GM12878 (cell line): ENCODE results near the gene ERP27. TPM values are rescaled to one million over a fixed set of nuclear protein-coding genes. Genes with fewer than 3 reads are reported as not detected.

Experiments
- CHD4 ChIP-seq: fragments of 200-600 bp; sonication (generic); IDR thresholded peaks from 2 replicates; pipeline ENCODE4 v1.6.1; 2016; ENCODE audit warnings: mild to moderate bottlenecking
- HDAC2 ChIP-seq: fragments of 200-600 bp; sonication (generic); IDR thresholded peaks from 2 replicates; pipeline ENCODE4 v1.6.1; 2017
- HDGF ChIP-seq: fragments of 450-650 bp; IDR thresholded peaks from 2 replicates; pipeline ENCODE4 v1.6.1; 2016; ENCODE audit warnings: antibody characterized with exemption
- IRF3 ChIP-seq: fragments of 450-650 bp; IDR thresholded peaks from 2 replicates; pipeline ENCODE4 v1.6.1; 2014; ENCODE audit warnings: mild to moderate bottlenecking
- IRF5 ChIP-seq: fragments of 450-650 bp; IDR thresholded peaks from 2 replicates; pipeline ENCODE4 v1.6.1; 2017; ENCODE audit warnings: borderline replicate concordance
- MEF2A ChIP-seq: IDR thresholded peaks from 2 replicates; pipeline ENCODE4 v1.6.1; 2011; ENCODE audit warnings: low read depth, mild to moderate bottlenecking, low read length, moderate library complexity; ENCODE audit not compliant: insufficient read depth
- MTA2 ChIP-seq: fragments of 450-650 bp; IDR thresholded peaks from 2 replicates; pipeline ENCODE4 v1.6.1; 2016; ENCODE audit warnings: low read depth, mild to moderate bottlenecking, moderate library complexity
- MTA3 ChIP-seq: IDR thresholded peaks from 2 replicates; pipeline ENCODE4 v1.6.1; 2012; ENCODE audit warnings: low read length, inconsistent platforms, borderline replicate concordance
- MYB ChIP-seq: fragments of 150-350 bp; IDR thresholded peaks from 2 replicates; pipeline ENCODE4 v1.6.1; 2014; ENCODE audit warnings: mild to moderate bottlenecking, low read depth, low read length, borderline replicate concordance
- NBN ChIP-seq: fragments of 450-650 bp; IDR thresholded peaks from 2 replicates; pipeline ENCODE4 v1.6.1; 2016
- NFIC ChIP-seq: IDR thresholded peaks from 2 replicates; pipeline ENCODE4 v1.6.1; 2012; ENCODE audit warnings: low read depth, mild to moderate bottlenecking, inconsistent platforms, low read length, moderate library complexity
- RAD21 ChIP-seq: IDR thresholded peaks from 2 replicates; pipeline ENCODE4 v1.6.1; 2011; ENCODE audit warnings: mild to moderate bottlenecking, low read depth, low read length, moderate library complexity; ENCODE audit not compliant: insufficient read depth
- RCOR1 ChIP-seq: conservative IDR thresholded peaks from 2 replicates; pipeline ENCODE4 v1.6.1; 2012; ENCODE audit warnings: low read depth, low read length, improper control_type of control experiment
- RELA ChIP-seq: fragments of 450-650 bp; IDR thresholded peaks from 2 replicates; pipeline ENCODE4 v1.8.0; 2014; ENCODE audit warnings: borderline replicate concordance; ENCODE audit not compliant: partially characterized antibody
- SKIL ChIP-seq: fragments of 450-650 bp; IDR thresholded peaks from 2 replicates; pipeline ENCODE4 v1.6.1; 2017; ENCODE audit warnings: mild to moderate bottlenecking, low read depth, inconsistent platforms; ENCODE audit not compliant: poor library complexity, severe bottlenecking
- SP1 ChIP-seq: IDR thresholded peaks from one replicate; pipeline ENCODE4 v1.6.1; 2011; ENCODE audit warnings: low read depth, low read length
- SREBF2 ChIP-seq: IDR thresholded peaks from 2 replicates; pipeline ENCODE4 v1.6.1; 2012; ENCODE audit warnings: mild to moderate bottlenecking, low read length
- ZBTB33 ChIP-seq: fragments of 450-650 bp; IDR thresholded peaks from 2 replicates; pipeline ENCODE4 v1.6.1; 2017; ENCODE audit warnings: mild to moderate bottlenecking
- ZBTB40 ChIP-seq: fragments of 450-650 bp; IDR thresholded peaks from 2 replicates; pipeline ENCODE4 v1.6.1; 2016; ENCODE audit warnings: mild to moderate bottlenecking, moderate library complexity, borderline replicate concordance
- ZNF274 ChIP-seq: IDR thresholded peaks from one replicate; pipeline ENCODE4 v1.8.0; 2011; ENCODE audit not compliant: insufficient read length, insufficient read depth
- ZSCAN29 ChIP-seq: fragments of 450-650 bp; IDR thresholded peaks from 2 replicates; pipeline ENCODE4 v1.6.1; 2017; ENCODE audit warnings: mild to moderate bottlenecking, moderate library complexity
- polyA plus RNA-seq, 11 experiments: library from polyadenylated mRNA; depleted of rRNA in 4 of 11; unstranded in 6 of 11; stranded (reverse) in 5 of 11; fragments of >200 nt; fragmentation: Nextera tagmentation in 4 of 11; fragmentation: Illumina TruSeq in 1 of 11; extraction: Ambion mirVana in 4 of 11; extraction: Trizol in 1 of 11; gene quantifications; 1 replicate in 1 of 11; 2 replicates in 10 of 11; pipeline versions ENCODE4 v1.2.1 to v1.2.3, GENCODE V29; 2011 to 2016; ENCODE audit warnings: inconsistent platforms in 2 of 11, missing spikeins in 2 of 11, low read depth in 1 of 11
- total RNA-seq, 4 experiments: library from RNA; depleted of rRNA in 3 of 4; stranded (reverse); fragments of >200 nt in 3 of 4; fragmentation: Illumina TruSeq in 1 of 4; extraction: Trizol in 1 of 4; gene quantifications; 2 replicates each; pipeline versions ENCODE4 v1.2.1 to v1.2.3, GENCODE V29; 2013 to 2021

ERP27 gene
- total and polyA plus RNA-seq, 10 of the 15 experiments (the other 5 are each of a cell fraction or from before 2014, with no cell fraction given): 0.91 to 2.4 (median 1.4) TPM

- no peak for TF ChIP-seq ZBTB33
- TF ChIP-seq MEF2A: no peak
- TF ChIP-seq MTA3: no peak
- TF ChIP-seq IRF5: no peak
- peak; percentile 11 for TF ChIP-seq SKIL
- no peak for TF ChIP-seq ZNF274
- no peak for TF ChIP-seq RELA
- no peak for TF ChIP-seq RCOR1
- TF ChIP-seq HDGF: no peak
- TF ChIP-seq ZBTB40: peak; percentile 40; the same call in 1 of the 2 replicates
- TF ChIP-seq SREBF2: no peak
- peak; percentile 0; the same call in 1 of the 2 replicates for TF ChIP-seq MTA2
- TF ChIP-seq HDAC2: no peak
- TF ChIP-seq NBN: 0 out of 2 replicates have a peak, but pooled peaks have one; percentile 76
- 0 out of 2 replicates have a peak, but pooled peaks have one; percentile 32 for TF ChIP-seq RAD21
- TF ChIP-seq IRF3: no peak
- no peak for TF ChIP-seq NFIC
- no peak for TF ChIP-seq MYB
- no peak for TF ChIP-seq CHD4
- no peak for TF ChIP-seq SP1
- TF ChIP-seq ZSCAN29: no peak
Measured at GRCh38 chr12:14952299-14952921, 14.1 kb upstream of the ERP27 start (continued).
